ENCODE results near the gene SPP1.
A peak's percentile ranks its signal among the peaks of the same experiment; 100 is the strongest.
"Not testable (repeated sequence)": the region's sequence is repeated elsewhere in the genome, so short reads cannot be mapped to it uniquely, and the experiment has no call there.

Gene SPP1

GRCh38 chr4:87975466-87975865 is at the start of gene SPP1:
TSS of gene SPP1 (plus strand) at chr4:87975714. CDS start at chr4:87976896, 1,182 bp downstream.
- no peak within 1 kb of the TSS for H3K4me3 Mint-ChIP-seq
- peaks cover 8% of the 10 kb centered on the region for H3K4me1 Mint-ChIP-seq
- no peaks in the 10 kb centered on the region for H3K36me3 Mint-ChIP-seq
- no peaks in the 10 kb centered on the region for H3K9me3 Mint-ChIP-seq
- H3K27me3 Mint-ChIP-seq = peaks cover 41% of the 10 kb centered on the region
- H3K27ac Mint-ChIP-seq = no peak within 1 kb of the TSS
- CTCF ChIA-PET = interaction anchor here (0.7 to 5.8 kb wide), 3 partner anchors 10 to 122 kb away, joined by 3 to 52 read pairs (median 3); no protein-coding TSS in a partner anchor
- DNase-seq = peak; percentile 28

DNA sequence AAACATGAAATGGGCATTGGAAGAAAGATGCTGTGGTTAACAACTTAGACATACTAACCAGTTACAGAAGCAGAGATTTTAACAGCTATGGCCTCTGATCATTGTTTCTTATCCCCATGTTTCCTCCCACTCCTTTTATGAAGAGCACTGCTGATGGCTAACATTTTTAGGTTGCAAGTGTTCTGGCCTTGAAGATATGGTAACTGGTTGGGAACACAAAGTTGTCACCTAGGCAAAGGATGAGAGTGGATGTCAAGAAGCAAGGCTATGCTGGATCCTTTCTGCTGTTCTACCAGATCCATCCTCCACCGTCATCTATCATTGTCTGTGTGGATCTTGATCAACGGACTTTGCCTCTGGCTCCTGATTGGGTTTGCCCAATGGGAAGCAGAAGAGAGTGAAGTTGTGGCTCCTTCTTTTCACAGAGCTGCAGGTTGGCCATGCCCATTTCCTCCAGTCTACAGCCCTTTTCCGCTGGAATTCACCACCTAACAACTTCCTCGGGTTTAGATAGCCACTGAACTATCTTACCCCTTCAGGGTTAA is 48.9 kb upstream of the SPP1 start:
- peaks cover 10% of the 10 kb centered on the region for H3K27me3 Mint-ChIP-seq
- DNase-seq = no peak
- no peaks in the 10 kb centered on the region for H3K4me1 Mint-ChIP-seq
- H3K27ac Mint-ChIP-seq = no peak overlapping the region
- H3K9me3 Mint-ChIP-seq = no peaks in the 10 kb centered on the region
- CTCF ChIA-PET = interaction anchor here (1.2 kb wide), 1 partner anchor 12 kb away, joined by 3 read pairs; no protein-coding TSS in a partner anchor
- no peaks in the 10 kb centered on the region for H3K36me3 Mint-ChIP-seq
- H3K4me3 Mint-ChIP-seq = no peak overlapping the region

- Mint-ChIP-seq H3K4me1 (no peaks in the 10 kb centered on the region), H3K36me3 (no peaks in the 10 kb centered on the region), H3K9me3 (no peaks in the 10 kb centered on the region), H3K27me3 (peaks cover 10% of the 10 kb centered on the region), H3K4me3 (no peak overlapping the region), H3K27ac (no peak overlapping the region)
- CTCF ChIA-PET = no interaction called here
- DNase-seq = no peak
Measured at GRCh38 chr4:87930629-87931028, 44.9 kb upstream of the SPP1 start.

DNA sequence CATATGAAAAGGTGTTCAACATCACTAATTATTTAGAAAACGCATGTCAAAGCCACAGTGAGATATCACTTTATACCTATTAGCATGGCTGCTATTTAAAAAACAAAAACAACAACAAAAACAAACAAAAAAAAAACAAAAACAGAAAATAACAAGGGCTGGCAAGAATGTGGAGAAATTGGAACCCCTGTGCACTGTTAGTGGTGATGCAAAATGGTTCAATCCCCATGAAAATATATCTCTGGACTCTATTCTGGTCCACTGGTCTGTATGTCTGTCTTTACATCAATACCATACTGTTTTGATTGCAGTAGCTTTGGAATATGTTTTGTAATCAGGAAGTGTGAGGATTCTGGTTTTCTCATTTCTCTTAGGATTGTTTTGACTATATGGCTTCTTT is 43.6 kb upstream of the SPP1 start:
- no peaks in the 10 kb centered on the region for H3K4me1 Mint-ChIP-seq
- H3K27me3 Mint-ChIP-seq = peaks cover 6% of the 10 kb centered on the region
- H3K9me3 Mint-ChIP-seq = no peaks in the 10 kb centered on the region
- no peak overlapping the region for H3K27ac Mint-ChIP-seq
- no peak for DNase-seq
- H3K4me3 Mint-ChIP-seq = no peak overlapping the region
- H3K36me3 Mint-ChIP-seq = no peaks in the 10 kb centered on the region
- CTCF ChIA-PET = no interaction called here

- CTCF ChIA-PET = no interaction called here
- Mint-ChIP-seq H3K27me3 (peaks cover 2% of the 10 kb centered on the region), H3K27ac (no peak overlapping the region), H3K9me3 (no peaks in the 10 kb centered on the region), H3K4me3 (no peak overlapping the region), H3K4me1 (no peaks in the 10 kb centered on the region), H3K36me3 (no peaks in the 10 kb centered on the region)
- DNase-seq = no peak
Measured at GRCh38 chr4:87932718-87933141, 42.8 kb upstream of the SPP1 start.

DNA sequence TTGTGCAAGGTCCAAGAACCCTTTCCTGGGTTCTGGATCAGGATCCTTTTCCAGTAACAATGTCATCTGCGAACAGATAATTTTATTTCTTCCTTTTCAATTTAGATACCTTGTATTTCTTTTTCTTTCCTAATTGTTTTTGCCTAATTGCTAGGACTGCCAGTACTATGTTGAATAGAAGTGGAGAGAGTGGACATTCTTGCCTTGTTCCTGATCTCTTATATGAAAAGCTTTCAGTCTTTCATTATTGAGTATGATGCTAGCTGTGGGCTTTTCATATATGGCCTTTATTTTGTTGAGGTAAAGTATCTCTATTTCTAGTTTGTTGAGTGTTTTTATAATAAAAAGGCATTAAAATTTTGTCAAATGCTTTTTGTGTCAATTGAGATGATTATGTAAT is 42.2 kb upstream of the SPP1 start:
- CTCF ChIA-PET = interaction anchor here (1.0 kb wide), 1 partner anchor 40 kb away, joined by 3 read pairs; no protein-coding TSS in a partner anchor
- Mint-ChIP-seq H3K36me3 (no peaks in the 10 kb centered on the region), H3K9me3 (no peaks in the 10 kb centered on the region), H3K27me3 (no peaks in the 10 kb centered on the region), H3K27ac (no peak overlapping the region), H3K4me3 (no peak overlapping the region), H3K4me1 (no peaks in the 10 kb centered on the region)
- no peak for DNase-seq

DNA sequence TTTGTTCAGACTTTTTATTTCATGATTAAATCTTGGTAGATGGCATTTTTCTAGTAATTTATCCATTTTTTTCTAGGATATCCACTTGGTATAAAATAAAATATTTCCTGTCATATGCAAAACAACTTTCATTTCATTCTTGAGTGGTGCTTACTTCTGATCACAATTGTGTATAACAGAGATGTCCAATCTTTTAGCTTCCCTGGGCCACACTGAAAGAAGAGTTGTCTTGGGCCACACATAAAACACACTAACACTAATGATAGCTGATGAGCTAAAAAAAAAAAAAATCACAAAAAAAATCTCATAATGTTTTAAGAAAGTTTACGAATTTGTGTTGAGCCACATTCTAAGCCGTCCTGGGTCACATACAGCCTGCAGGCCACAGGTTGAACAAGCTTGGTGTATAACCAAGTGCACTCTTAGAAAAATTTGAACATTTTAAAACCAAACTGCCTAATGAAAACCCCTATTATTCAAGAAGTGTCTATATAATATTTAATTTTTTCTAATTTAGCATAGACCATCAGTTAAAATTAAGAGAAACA is 41.3 kb upstream of the SPP1 start:
- Mint-ChIP-seq H3K27me3 (no peaks in the 10 kb centered on the region), H3K4me1 (no peaks in the 10 kb centered on the region), H3K27ac (no peak overlapping the region), H3K36me3 (no peaks in the 10 kb centered on the region), H3K9me3 (no peaks in the 10 kb centered on the region), H3K4me3 (no peak overlapping the region)
- no peak for DNase-seq
- CTCF ChIA-PET = interaction anchor here (1.0 kb wide), 1 partner anchor 40 kb away, joined by 3 read pairs; no protein-coding TSS in a partner anchor

GRCh38 chr4:87934973-87935372 is 40.5 kb upstream of the SPP1 start:
- Mint-ChIP-seq H3K36me3 (no peaks in the 10 kb centered on the region), H3K27ac (no peak overlapping the region), H3K9me3 (no peaks in the 10 kb centered on the region), H3K4me3 (no peak overlapping the region), H3K4me1 (no peaks in the 10 kb centered on the region), H3K27me3 (no peaks in the 10 kb centered on the region)
- CTCF ChIA-PET = no interaction called here
- no peak for DNase-seq

DNA sequence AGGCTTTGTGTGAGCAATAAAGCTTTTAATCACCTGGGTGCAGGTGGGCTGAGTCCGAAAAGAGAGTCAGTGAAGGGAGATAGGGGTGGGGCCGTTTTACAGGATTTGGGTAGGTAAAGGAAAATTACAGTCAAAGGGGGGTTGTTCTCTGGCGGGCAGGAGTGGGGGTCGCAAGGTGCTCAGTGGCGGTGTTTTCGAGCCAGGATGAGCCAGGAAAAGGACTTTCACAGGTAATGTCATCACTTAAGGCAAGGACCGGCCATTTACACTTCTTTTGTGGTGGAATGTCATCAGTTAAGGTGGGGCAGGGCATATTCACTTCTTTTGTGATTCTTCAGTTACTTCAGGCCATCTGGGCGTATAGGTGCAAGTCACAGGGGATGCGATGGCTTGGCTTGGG is 39.6 kb upstream of the SPP1 start:
- H3K4me1 Mint-ChIP-seq, H3K36me3 Mint-ChIP-seq, H3K27ac Mint-ChIP-seq, DNase-seq, H3K9me3 Mint-ChIP-seq, H3K27me3 Mint-ChIP-seq, CTCF ChIA-PET, H3K4me3 Mint-ChIP-seq: not testable (repeated sequence)

DNA sequence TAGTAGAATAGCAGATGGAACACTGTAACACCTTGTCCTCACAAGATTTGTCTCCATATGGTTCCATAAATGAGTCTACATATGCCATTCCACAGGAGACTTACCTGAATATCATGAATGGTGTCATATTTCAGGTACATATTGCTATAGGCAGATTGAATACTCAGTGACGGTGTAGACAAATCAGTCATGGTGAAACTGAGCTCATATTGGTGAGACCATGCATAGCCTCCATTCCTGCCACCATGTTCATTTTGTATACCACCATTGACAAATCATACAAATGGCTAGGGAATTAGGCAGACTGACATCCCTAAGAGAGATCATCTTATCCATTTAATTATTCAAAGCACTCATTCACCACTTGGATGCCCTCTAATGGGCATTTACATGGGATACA is 38.0 kb upstream of the SPP1 start:
- H3K9me3 Mint-ChIP-seq = no peaks in the 10 kb centered on the region
- no peak overlapping the region for H3K4me3 Mint-ChIP-seq
- no peaks in the 10 kb centered on the region for H3K4me1 Mint-ChIP-seq
- H3K27ac Mint-ChIP-seq = no peak overlapping the region
- no peaks in the 10 kb centered on the region for H3K36me3 Mint-ChIP-seq
- H3K27me3 Mint-ChIP-seq = no peaks in the 10 kb centered on the region
- no peak for DNase-seq
- CTCF ChIA-PET = no interaction called here

DNA sequence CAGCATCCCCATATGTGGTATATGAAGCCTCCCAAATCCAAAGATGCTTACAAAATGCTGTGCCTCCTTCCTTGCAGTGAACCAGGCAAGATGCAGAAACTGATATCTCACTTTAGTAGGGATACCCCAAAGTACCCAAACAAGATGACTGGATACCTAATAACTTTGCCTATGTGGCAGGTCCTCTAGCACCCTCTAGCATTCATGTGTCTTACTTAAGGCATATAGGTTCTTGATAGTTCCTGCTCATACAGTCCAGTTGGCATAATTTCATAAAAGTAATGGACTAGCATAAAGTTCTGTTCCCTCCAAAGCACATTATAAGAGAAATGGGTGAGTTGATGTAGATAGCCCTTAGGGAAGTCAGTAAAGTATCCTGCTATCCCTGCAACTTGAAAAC is 36.8 kb upstream of the SPP1 start:
- no peaks in the 10 kb centered on the region for H3K9me3 Mint-ChIP-seq
- no peak overlapping the region for H3K4me3 Mint-ChIP-seq
- CTCF ChIA-PET = interaction anchor here (0.7 kb wide), 1 partner anchor 13 kb away, joined by 3 read pairs; no protein-coding TSS in a partner anchor
- no peak overlapping the region for H3K27ac Mint-ChIP-seq
- H3K27me3 Mint-ChIP-seq = no peaks in the 10 kb centered on the region
- DNase-seq = no peak
- H3K4me1 Mint-ChIP-seq = no peaks in the 10 kb centered on the region
- H3K36me3 Mint-ChIP-seq = no peaks in the 10 kb centered on the region

GRCh38 chr4:87939978-87940690 is 35.4 kb upstream of the SPP1 start:
- no peak overlapping the region for H3K27ac Mint-ChIP-seq
- no peak for DNase-seq
- no peaks in the 10 kb centered on the region for H3K27me3 Mint-ChIP-seq
- H3K4me1 Mint-ChIP-seq = no peaks in the 10 kb centered on the region
- H3K9me3 Mint-ChIP-seq = no peaks in the 10 kb centered on the region
- CTCF ChIA-PET = no interaction called here
- no peaks in the 10 kb centered on the region for H3K36me3 Mint-ChIP-seq
- H3K4me3 Mint-ChIP-seq = no peak overlapping the region

- H3K9me3 Mint-ChIP-seq, H3K4me3 Mint-ChIP-seq, H3K27ac Mint-ChIP-seq, H3K4me1 Mint-ChIP-seq, DNase-seq, CTCF ChIA-PET, H3K36me3 Mint-ChIP-seq, H3K27me3 Mint-ChIP-seq: not testable (repeated sequence)
Measured at GRCh38 chr4:87940809-87941208, 34.7 kb upstream of the SPP1 start.

DNA sequence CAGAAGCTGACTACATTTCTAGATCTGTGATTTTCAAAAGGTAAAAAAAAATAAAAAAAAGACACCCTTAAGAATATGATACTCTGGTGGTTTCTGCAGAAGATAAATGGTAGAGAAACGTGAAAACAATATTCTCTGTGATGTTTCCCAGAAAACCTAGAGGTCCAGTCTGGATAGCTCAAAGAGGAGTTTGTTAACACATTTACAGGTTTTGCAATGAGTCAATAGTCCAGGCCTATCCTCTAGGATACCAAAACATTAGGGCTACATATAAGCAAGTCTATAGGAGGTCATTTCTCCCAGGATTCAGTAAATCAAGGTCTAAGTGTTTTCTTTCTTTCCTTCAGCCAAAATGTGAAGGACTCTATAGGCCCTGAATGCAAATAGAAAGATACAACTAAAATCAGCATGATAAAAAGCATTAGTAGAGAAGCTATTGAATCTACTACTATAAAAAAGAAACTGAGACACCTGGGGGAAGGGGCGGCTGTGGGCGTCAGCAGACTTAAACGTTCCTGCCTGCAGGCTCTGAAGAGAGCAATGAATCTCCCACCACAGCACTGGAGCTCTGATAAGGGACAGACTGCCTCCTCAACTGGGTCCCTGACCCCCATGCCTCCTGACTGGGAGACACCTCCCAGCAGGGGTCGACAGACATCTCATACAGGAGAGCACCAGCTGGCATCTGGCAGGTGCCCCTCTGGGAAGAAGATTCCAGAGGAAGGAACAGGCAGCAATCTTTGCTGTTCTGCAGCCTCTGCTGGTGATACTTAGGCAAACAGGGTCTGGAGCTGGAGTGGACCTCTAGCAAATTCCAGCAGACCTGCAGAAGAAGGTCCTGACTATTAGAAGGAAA is 33.7 kb upstream of the SPP1 start:
- no peak for DNase-seq
- Mint-ChIP-seq H3K27me3 (no peaks in the 10 kb centered on the region), H3K4me1 (no peaks in the 10 kb centered on the region), H3K27ac (no peak overlapping the region), H3K36me3 (no peaks in the 10 kb centered on the region), H3K4me3 (no peak overlapping the region), H3K9me3 (no peaks in the 10 kb centered on the region)
- CTCF ChIA-PET = no interaction called here

Data from activated naive CD4-positive, alpha-beta T cell treated with anti-CD3 and anti-CD28 coated beads, Interleukin-2, amount 10 ng/mL, durations not matched to agents 7 days and 5 days (primary cell).